ENCODE measurements around the gene PTPRG.

PTPRG gene

GRCh38 chr3:62255758-62256157, 694.4 kb downstream of the PTPRG start:
- TF ChIP-seq CTCF (conservative IDR thresholded peaks at IDR 0.05; ENCODE audit: low read depth, low read length) = no peak
- Histone ChIP-seq H2AFZ (ENCODE audit: low read depth) (no peak overlapping the region), H3K27ac (no peak overlapping the region)

GRCh38 chr3:62259924-62260323, 698.6 kb downstream of the PTPRG start:
- Histone ChIP-seq H3K36me3 (ENCODE audit: insufficient read depth) (no peaks in the 10 kb centered on the region), H2AFZ (ENCODE audit: low read depth) (no peak overlapping the region), H3K4me3 (IDR thresholded peaks at IDR 0.05; ENCODE audit: insufficient read depth, low read depth, low read length) (no peak overlapping the region), H3K79me2 (ENCODE audit: insufficient read depth, low read depth) (no peaks in the 10 kb centered on the region), H3K9ac (no peak overlapping the region), H4K20me1 (ENCODE audit: insufficient read depth) (no peaks in the 10 kb centered on the region), H3K27ac (no peak overlapping the region), H3K4me2 (no peak overlapping the region), H3K4me1 (ENCODE audit: low read depth, poor library complexity, severe bottlenecking) (no peaks in the 10 kb centered on the region), H3K27me3 (ENCODE audit: insufficient read depth, low read depth) (no peaks in the 10 kb centered on the region)
- TF ChIP-seq CTCF (conservative IDR thresholded peaks at IDR 0.05; ENCODE audit: low read depth, low read length) = no peak

More at GRCh38 chr3:62255758-62256157, 694.4 kb downstream of the PTPRG start:
- H3K4me1 ChIP-seq (ENCODE audit: low read depth, poor library complexity, severe bottlenecking) = no peaks in the 10 kb centered on the region
- H3K4me3 ChIP-seq (IDR thresholded peaks at IDR 0.05; ENCODE audit: insufficient read depth, low read depth, low read length) = no peak overlapping the region
- H3K36me3 ChIP-seq (ENCODE audit: insufficient read depth) = no peaks in the 10 kb centered on the region
- H3K9ac ChIP-seq = no peak overlapping the region
- H3K4me2 ChIP-seq = no peak overlapping the region
- H3K79me2 ChIP-seq (ENCODE audit: insufficient read depth, low read depth) = no peaks in the 10 kb centered on the region
- no peaks in the 10 kb centered on the region for H4K20me1 ChIP-seq (ENCODE audit: insufficient read depth)
- H3K27me3 ChIP-seq (ENCODE audit: insufficient read depth, low read depth) = no peaks in the 10 kb centered on the region

- Histone ChIP-seq H3K27me3 (ENCODE audit: insufficient read depth, low read depth) (no peaks in the 10 kb centered on the region), H3K4me2 (no peak overlapping the region), H3K27ac (no peak overlapping the region), H3K36me3 (ENCODE audit: insufficient read depth) (no peaks in the 10 kb centered on the region), H3K9ac (no peak overlapping the region), H3K79me2 (ENCODE audit: insufficient read depth, low read depth) (no peaks in the 10 kb centered on the region), H3K4me3 (IDR thresholded peaks at IDR 0.05; ENCODE audit: insufficient read depth, low read depth, low read length) (no peak overlapping the region), H3K4me1 (ENCODE audit: low read depth, poor library complexity, severe bottlenecking) (no peaks in the 10 kb centered on the region), H2AFZ (ENCODE audit: low read depth) (no peak overlapping the region), H4K20me1 (ENCODE audit: insufficient read depth) (no peaks in the 10 kb centered on the region)
- no peak for TF ChIP-seq CTCF (conservative IDR thresholded peaks at IDR 0.05; ENCODE audit: low read depth, low read length)
Observed at GRCh38 chr3:62260655-62261054, 699.3 kb downstream of the PTPRG start.

GRCh38 chr3:62261121-62261520, 699.8 kb downstream of the PTPRG start:
- Histone ChIP-seq H3K4me3 (IDR thresholded peaks at IDR 0.05; ENCODE audit: insufficient read depth, low read depth, low read length) (no peak overlapping the region), H3K9ac (no peak overlapping the region), H3K79me2 (ENCODE audit: insufficient read depth, low read depth) (no peaks in the 10 kb centered on the region), H3K27ac (no peak overlapping the region), H3K27me3 (ENCODE audit: insufficient read depth, low read depth) (no peaks in the 10 kb centered on the region), H2AFZ (ENCODE audit: low read depth) (no peak overlapping the region), H4K20me1 (ENCODE audit: insufficient read depth) (no peaks in the 10 kb centered on the region), H3K36me3 (ENCODE audit: insufficient read depth) (no peaks in the 10 kb centered on the region), H3K4me2 (no peak overlapping the region), H3K4me1 (ENCODE audit: low read depth, poor library complexity, severe bottlenecking) (no peaks in the 10 kb centered on the region)
- no peak for TF ChIP-seq CTCF (conservative IDR thresholded peaks at IDR 0.05; ENCODE audit: low read depth, low read length)
